ENCODE results near the gene IL6ST. TPM values are rescaled to one million over a fixed set of nuclear protein-coding genes. Genes with fewer than 3 reads are reported as not detected.

IL6ST gene
- total and polyA plus RNA-seq, 9 donors = 30.0 to 111 (median 60.2) TPM

Other genes with a start within 250 kb of the IL6ST start
- gene IL31RA, start 143.6 kb downstream of the IL6ST start, total RNA-seq = 0.89 TPM
- 1 to 10 TPM in 2 of 8 donors, under 1 TPM in 6; 0.19 to 1.7 (median 0.70) TPM for gene IL31RA, start 143.6 kb downstream of the IL6ST start, polyA plus RNA-seq (ENCODE audit: insufficient read depth in 1 of 8, insufficient read length in 8 of 8, low replicate concordance in 1 of 8)
- not detected for gene ANKRD55, start 238.4 kb upstream of the IL6ST start, total RNA-seq
- 1 to 10 TPM in 1 of 8 donors, under 1 TPM in 7; 0.19 to 1.0 (median 0.32) TPM for gene ANKRD55, start 238.4 kb upstream of the IL6ST start, polyA plus RNA-seq (ENCODE audit: insufficient read depth in 1 of 8, insufficient read length in 8 of 8, low replicate concordance in 1 of 8)